ENCODE data around the gene RAB11B.
A peak's percentile ranks its signal among the peaks of the same experiment; 100 is the strongest.

Gene RAB11B

GRCh38 chr19:8453616-8454015 is 63.5 kb downstream of the RAB11B start:
- H3K27ac Mint-ChIP-seq, result peak overlapping the region; percentile 5
- no peak for ATAC-seq
- no peaks in the 10 kb centered on the region for H3K9me3 Mint-ChIP-seq
- H3K4me3 Mint-ChIP-seq, result no peak overlapping the region
- DNase-seq (ENCODE audit: low spot score in 2 of 2), result no peak
- H3K36me3 Mint-ChIP-seq, result peaks cover 98% of the 10 kb centered on the region
- peaks cover 82% of the 10 kb centered on the region for H3K4me1 Mint-ChIP-seq
